Activated T-cell treated with anti-CD3 and anti-CD28 coated beads for 24 hours (primary cell): Measurements from ENCODE around the gene RECQL5.

Experiments used
- DNase-seq: peaks from one replicate; pipeline ENCODE4 v3.0.0-alpha.2; 2020; ENCODE audit warnings: low read depth

RECQL5 gene

DNA sequence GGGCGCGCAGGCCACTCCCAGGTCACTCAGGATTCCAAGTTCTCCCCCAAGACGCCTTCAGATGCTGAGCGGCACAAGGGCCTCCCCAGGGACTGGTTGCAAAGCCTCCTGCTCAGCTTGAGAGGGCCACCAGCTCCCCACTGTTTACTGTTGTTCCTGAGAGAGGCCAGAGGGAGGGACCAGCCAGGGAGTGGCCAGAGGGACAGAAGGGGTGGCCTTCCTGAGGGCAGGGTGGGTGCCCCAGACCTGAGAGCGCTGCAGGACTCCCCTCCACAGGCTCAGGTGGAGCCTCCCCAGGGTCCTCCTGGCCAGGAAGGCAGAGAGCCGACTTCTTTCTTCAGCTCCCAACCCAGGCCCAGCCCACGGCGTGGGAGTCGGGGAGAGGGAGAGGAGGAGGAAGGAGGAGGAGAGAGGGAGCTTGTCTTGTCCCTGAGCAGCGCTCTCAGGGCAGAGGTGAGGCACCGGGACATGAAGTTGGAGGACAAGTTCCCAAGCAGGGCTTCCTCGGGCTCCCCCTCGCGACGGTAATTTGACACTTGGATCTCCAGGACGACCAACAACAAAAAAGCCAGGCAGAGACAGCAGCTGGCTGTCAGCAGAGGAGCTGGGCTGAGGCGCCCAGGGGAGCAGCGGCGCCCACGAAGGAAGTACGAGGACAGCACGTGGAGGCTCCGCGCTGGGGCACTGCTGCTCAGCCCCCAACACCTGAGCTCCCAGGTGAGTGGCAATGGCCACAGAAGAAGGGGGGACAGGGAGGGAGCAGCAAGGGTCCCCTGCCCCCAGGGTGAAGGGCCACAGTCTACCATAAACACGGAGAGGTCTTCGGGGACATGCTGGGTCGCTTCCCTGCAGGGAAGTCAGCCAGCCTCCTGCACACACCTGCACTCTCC is 33.2 kb downstream of the RECQL5 start:
- DNase-seq = peak; percentile 35

DNA sequence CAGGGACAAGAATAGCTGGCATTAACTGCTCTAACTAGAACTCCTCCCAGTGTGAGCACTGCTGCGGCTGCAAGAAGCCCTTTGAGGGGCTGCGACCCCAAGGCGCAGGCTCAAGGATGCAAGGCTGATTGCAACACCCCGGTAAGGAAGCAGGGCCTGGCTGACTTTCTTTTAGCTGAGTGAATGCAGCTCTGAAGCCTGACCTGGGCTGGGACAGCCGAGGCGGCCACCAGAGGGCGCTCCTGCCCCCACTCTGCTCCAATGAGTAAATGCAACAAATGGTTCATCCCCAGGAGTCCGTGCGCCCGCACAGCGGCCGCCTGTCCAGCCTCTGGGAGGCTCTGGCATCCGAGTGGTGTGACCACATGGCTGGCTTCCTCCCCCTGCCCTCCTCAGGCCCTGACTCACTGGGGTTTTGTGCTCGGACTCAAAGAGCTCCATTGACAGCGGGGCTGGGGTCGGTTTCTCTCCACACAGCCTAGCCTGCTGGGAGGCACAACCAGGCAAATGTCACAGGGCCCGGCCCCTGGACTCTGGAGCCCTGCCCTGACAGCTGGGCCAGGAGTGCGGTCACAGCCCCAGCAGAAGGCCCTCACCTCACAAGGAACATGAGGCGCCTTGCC is 34.0 kb downstream of the RECQL5 start, which contains the start of gene SMIM5:
Gene SMIM5, plus strand, starts transcription at position 572 of the 623 bp plus-strand sequence. CDS start 6,768 bp downstream, outside the sequence.
- peak; percentile 68 for DNase-seq

- DNase-seq = no peak
Observed at GRCh38 chr17:75632428-75632827, 34.5 kb downstream of the RECQL5 start.

DNA sequence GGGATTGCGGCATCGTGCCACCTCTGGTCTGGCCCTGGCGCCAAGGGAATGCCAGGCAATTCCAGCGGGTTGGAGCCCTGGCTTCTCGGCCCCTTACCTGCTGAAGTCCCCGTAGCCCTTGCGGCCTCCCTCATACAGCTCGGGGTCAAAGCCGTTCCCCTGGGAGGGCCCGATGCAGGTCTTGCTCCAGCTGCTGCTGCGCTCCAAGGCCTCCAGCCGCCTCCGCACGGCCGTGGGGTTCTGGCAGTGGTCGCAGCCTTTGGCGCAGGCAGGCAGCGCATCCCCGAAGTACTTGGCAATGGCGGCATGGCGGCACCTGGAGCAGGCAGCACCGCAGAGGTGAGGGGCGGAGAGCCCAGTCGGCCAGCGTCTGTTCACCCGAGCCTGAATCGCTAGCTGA is 35.6 kb downstream of the RECQL5 start:
- DNase-seq = no peak

GRCh38 chr17:75630071-75630917 is 36.7 kb downstream of the RECQL5 start:
- DNase-seq = no peak

GRCh38 chr17:75629157-75629556 is 37.8 kb downstream of the RECQL5 start:
- DNase-seq = no peak

DNA sequence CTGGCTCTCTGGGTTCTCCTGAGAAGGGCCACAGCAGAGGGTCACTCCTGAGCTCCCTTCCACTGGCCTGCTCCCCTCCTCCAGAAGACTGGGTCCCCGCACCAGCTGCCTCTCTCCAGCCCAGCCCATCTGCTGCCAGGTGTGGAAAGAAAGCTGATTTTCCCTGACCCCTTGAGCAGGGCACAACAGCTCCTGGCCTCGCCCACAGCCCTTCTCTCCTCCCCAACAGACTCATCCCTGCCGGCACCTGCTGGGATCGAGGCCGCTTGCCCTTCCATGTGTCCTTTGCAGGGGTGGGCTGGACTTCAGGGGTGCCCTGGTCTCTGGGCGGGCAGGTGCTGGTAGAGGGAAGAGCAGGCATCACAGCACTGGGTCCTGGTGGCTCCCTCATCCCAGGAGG is 38.5 kb downstream of the RECQL5 start:
- DNase-seq = no peak

- no peak for DNase-seq
Observed at GRCh38 chr17:75627094-75627493, 39.9 kb downstream of the RECQL5 start.

DNA sequence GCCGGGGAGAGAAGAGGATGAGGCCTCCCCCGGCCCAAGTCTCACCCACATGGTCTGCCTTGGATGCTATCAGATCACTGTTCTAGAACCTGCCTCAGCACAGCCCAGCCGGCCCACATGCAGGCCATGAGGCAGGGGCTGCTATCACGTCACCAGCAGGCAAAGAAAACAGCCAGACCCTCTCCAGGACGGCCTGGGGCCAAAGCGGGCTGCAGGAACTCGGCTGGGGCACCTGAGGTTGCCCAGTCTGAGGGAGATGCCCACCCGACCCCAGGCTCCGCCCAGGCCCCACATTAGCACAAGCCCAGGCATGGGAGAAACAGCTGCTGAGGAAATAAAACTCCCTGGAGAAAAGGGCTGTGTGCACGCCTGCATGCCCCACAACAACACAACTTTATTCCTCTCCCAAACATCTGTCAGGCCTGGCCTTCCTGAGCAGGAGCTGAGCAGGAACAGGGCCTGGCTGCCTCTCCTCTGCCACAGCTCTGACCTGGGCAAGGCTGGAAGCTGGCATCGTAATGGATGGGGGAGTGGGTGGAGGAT is 40.4 kb downstream of the RECQL5 start:
- DNase-seq = no peak

- no peak for DNase-seq
Observed at GRCh38 chr17:75625813-75626486, 41.0 kb downstream of the RECQL5 start.

- DNase-seq = no peak
Observed at GRCh38 chr17:75624714-75625345, 42.1 kb downstream of the RECQL5 start.

GRCh38 chr17:75624021-75624420 is 42.9 kb downstream of the RECQL5 start:
- no peak for DNase-seq

GRCh38 chr17:75623386-75623785 is 43.6 kb downstream of the RECQL5 start:
- no peak for DNase-seq

DNA sequence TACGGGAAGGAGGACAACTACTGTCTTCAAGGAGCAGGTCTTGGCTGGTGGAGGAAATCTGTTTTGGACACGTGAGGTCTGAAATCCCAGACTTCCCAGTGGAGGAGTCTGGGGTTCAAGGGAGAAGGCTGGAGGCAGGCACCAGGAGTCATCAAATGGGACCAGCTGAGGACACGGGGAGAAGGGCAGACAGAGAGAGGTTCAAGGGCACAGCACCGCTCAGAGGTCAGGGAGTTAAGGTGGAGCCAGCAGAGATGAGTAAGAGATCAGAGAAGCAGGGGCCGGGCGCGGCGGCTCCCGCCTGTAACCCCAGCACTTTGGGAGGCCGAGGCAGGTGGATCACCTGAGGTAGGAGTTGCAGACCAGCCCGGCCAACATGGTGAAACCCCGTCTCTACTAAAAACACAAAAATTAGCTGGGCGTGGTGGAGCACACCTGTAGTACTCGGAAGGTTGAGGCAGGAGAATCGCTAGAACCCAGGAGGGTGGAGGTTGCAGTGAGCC is 44.1 kb downstream of the RECQL5 start:
- DNase-seq = no peak

DNA sequence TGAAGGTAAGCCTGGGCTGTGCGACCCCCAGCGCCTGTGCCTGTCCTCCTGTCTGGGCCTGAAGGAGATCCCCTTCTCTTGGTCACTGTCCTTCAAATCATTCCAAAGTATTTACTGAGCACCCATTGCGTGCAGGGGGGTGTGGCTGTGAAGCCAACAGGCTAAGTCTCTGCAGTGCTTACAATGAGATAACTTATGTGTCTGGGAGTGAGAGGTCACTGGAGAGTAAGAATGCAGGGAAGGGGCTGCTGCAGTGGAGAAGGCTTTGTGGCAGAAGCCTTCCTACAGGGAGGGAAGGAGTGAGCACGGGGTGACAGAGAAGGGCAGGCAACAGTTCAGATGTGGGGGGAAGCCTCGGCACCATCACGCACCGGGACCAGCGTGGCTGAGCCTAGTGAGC is 44.9 kb downstream of the RECQL5 start:
- DNase-seq = no peak

DNA sequence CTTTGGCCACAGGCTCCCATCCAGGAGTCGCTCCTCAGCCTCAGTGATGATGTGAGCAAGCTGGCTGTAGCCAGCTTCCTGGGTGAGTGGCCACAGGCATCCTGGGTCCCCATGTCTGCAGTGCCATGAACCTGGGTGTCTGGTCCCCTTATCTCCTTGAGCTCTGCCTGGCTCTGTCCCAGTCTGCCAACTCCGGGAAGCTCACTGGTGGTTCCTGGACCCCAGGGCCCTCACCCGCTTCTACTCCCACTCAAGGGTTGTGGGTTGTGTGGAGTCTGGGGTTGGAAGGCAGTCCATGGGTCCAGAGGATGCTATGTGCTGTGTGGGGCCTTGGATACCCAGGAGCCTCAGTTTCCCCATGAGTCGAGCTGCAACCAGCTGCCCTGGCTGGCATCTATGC is 45.5 kb downstream of the RECQL5 start:
- DNase-seq = no peak

DNA sequence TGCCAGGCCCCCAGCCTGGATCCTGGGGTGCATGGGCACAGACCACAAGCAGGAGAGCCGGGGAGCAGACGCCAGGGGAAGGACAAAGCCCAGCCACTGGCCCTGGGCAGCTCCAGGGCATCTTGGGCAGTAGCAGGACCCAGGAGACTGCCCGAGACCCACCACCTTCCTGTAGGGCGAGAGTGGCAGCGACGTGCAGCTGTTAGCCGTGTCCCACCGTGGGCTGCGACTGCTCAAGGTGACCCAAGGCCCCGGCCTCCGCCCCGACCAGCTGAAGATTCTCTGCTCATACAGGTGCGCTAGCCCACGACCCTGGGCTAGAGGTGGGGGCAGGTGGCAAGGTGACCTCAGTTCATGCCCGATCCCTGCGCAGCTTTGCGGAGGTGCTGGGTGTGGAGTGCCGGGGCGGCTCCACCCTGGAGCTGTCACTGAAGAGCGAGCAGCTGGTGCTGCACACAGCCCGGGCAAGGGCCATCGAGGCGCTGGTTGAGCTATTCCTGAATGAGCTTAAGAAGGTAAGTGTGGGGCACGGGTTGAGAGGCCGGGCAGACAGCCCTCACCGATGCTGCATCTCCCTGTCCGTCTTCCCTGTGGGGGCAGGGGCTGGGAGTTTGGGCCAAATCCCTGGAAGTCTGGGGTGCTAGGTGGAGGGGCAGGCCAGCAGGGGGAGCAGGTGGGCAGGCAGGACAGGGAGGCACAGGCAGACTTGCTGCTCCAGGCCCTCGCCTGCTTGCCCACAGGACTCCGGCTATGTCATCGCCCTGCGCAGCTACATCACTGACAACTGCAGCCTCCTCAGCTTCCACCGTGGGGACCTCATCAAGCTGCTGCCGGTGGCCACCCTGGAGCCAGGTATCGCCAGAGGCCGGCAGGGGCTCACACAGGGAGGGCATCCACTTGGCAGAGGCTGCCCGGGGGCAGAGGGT is 47.2 kb downstream of the RECQL5 start:
- DNase-seq = no peak

GRCh38 chr17:75617675-75618074 is 49.3 kb downstream of the RECQL5 start:
- DNase-seq = no peak

GRCh38 chr17:75617218-75617617 is 49.7 kb downstream of the RECQL5 start:
- DNase-seq = no peak
